SK-N-MC (cell line): Measurements from ENCODE around the gene MPC1.

Experiments used
- EZH2 ChIP-seq: fragments of 200-600 bp; sonication (generic); IDR thresholded peaks from one replicate; pipeline ENCODE4 v1.6.1; 2017; ENCODE audit warnings: antibody characterized with exemption
- FOXP2 ChIP-seq: optimal IDR thresholded peaks from 2 replicates; pipeline ENCODE3; 2011; ENCODE audit warnings: mild to moderate bottlenecking, moderate library complexity; ENCODE audit not compliant: insufficient read depth; ENCODE audit errors: extremely low read length, control extremely low read depth
- POLR2AphosphoS5 ChIP-seq: IDR thresholded peaks from 2 replicates; pipeline ENCODE4 v1.6.1; 2012; ENCODE audit warnings: mild to moderate bottlenecking, low read depth, low read length, borderline replicate concordance

GRCh38 chr6:166415833-166416347, 33.1 kb upstream of the MPC1 start:
- no peak for TF ChIP-seq EZH2
- TF ChIP-seq POLR2AphosphoS5 = no peak
- no peak for TF ChIP-seq FOXP2
